Transverse colon (tissue), 4 donors: ENCODE measurements around the gene CAPZA2.

Source experiments
- CTCF ChIP-seq, 5 experiments: fragments of 200-600 bp in 3 of 5; fragments of 450-650 bp in 2 of 5; sonication (generic) in 3 of 5; IDR thresholded peaks; 1 replicate in 2 of 5; 2 replicates in 3 of 5; pipeline ENCODE4 v1.5.1; 2016 to 2017; ENCODE audit warnings: antibody characterized with exemption in 5 of 5, inconsistent platforms in 3 of 5, mild to moderate bottlenecking in 2 of 5, moderate library complexity in 1 of 5
- EP300 ChIP-seq: sonication (generic); formaldehyde crosslinking; IDR thresholded peaks from one replicate; pipeline ENCODE4 v1.6.1; 2017; ENCODE audit warnings: antibody characterized with exemption, low read depth
- POLR2AphosphoS5 ChIP-seq, 3 donors: sonication (generic); formaldehyde crosslinking; IDR thresholded peaks; one replicate each; pipeline ENCODE4 v1.6.1; 2016; ENCODE audit warnings: antibody characterized with exemption in 3 of 3

- TF ChIP-seq CTCF (IDR thresholded peaks at IDR 0.05) (no peak), POLR2AphosphoS5 (IDR thresholded peaks at IDR 0.05) (no peak), EP300 (no peak)
Observed at GRCh38 chr7:116911801-116912200, 49.4 kb downstream of the CAPZA2 start.
